ENCODE measurements around the gene PRPF38B. TPM values are rescaled to one million over a fixed set of nuclear protein-coding genes. Genes with fewer than 3 reads are reported as not detected.

The PRPF38B gene
- total and polyA plus RNA-seq, 2 donors (not counting 1 experiment from before 2014, with no cell fraction given) = 17.8 to 28.8 TPM

- H3K9ac ChIP-seq (ENCODE audit: insufficient read depth, low read length) = peak within 1 kb of the TSS; percentile 87
- H3K4me1 ChIP-seq (ENCODE audit: control insufficient read depth, extremely low read depth, insufficient read depth, low read length) = no peaks in the 10 kb centered on the region
- H3K9me3 ChIP-seq (ENCODE audit: control insufficient read depth, insufficient read depth, low read depth, low read length) = no peaks in the 10 kb centered on the region
- H3K27ac ChIP-seq (ENCODE audit: insufficient read depth, low read length) = peak within 1 kb of the TSS; percentile 81
- no peaks in the 10 kb centered on the region for H3K79me2 ChIP-seq (ENCODE audit: control insufficient read depth, insufficient read depth, low read length)
- TF ChIP-seq EZH2 (IDR thresholded peaks at IDR 0.05; ENCODE audit: low read length, missing control alignments) = no peak
- no peak for TF ChIP-seq CTCF (conservative IDR thresholded peaks at IDR 0.05 in 1 of 2, IDR thresholded peaks at IDR 0.05 in 1 of 2; ENCODE audit: low read depth in 1 of 2, low read length in 2 of 2)
- H3K4me2 ChIP-seq (ENCODE audit: extremely low read depth, insufficient read depth, low read length) = peak within 1 kb of the TSS; percentile 83
- DNase-seq (ENCODE audit: low read depth in 2 of 2) = peak; percentile 78 to 79
- H2AFZ ChIP-seq (ENCODE audit: low read length) = peak within 1 kb of the TSS; percentile 91
- peak within 1 kb of the TSS; percentile 39 to 59 (median 44) for H3K4me3 ChIP-seq (replicated peaks in 1 of 4; ENCODE audit: control extremely low read depth in 1 of 4, insufficient read depth in 1 of 4, low read depth in 3 of 4, low read length in 4 of 4)
- H3K36me3 ChIP-seq (ENCODE audit: control insufficient read depth, insufficient read depth, low read length) = no peaks in the 10 kb centered on the region
- no peaks in the 10 kb centered on the region for H3K27me3 ChIP-seq (ENCODE audit: control insufficient read depth, insufficient read depth, low read length)
- H4K20me1 ChIP-seq (ENCODE audit: control insufficient read depth, extremely low read depth, insufficient read depth, low read length) = no peaks in the 10 kb centered on the region
These were observed 31.0 kb upstream of the PRPF38B start, which contains the start of gene HENMT1 for GRCh38 chr1:108661030-108661609. HENMT1 (minus strand) TSS chr1:108661093; CDS start chr1:108659884, 1,209 bp downstream.

- Histone ChIP-seq H3K27ac (ENCODE audit: insufficient read depth, low read length) (no peak overlapping the region), H3K79me2 (ENCODE audit: control insufficient read depth, insufficient read depth, low read length) (no peaks in the 10 kb centered on the region), H2AFZ (ENCODE audit: low read length) (no peak overlapping the region), H3K4me1 (ENCODE audit: control insufficient read depth, extremely low read depth, insufficient read depth, low read length) (no peaks in the 10 kb centered on the region), H4K20me1 (ENCODE audit: control insufficient read depth, extremely low read depth, insufficient read depth, low read length) (no peaks in the 10 kb centered on the region), H3K36me3 (ENCODE audit: control insufficient read depth, insufficient read depth, low read length) (no peaks in the 10 kb centered on the region), H3K4me3 (replicated peaks in 1 of 4; ENCODE audit: control extremely low read depth in 1 of 4, insufficient read depth in 1 of 4, low read depth in 3 of 4, low read length in 4 of 4) (no peak overlapping the region), H3K27me3 (ENCODE audit: control insufficient read depth, insufficient read depth, low read length) (no peaks in the 10 kb centered on the region), H3K9ac (ENCODE audit: insufficient read depth, low read length) (no peak overlapping the region), H3K9me3 (ENCODE audit: control insufficient read depth, insufficient read depth, low read depth, low read length) (no peaks in the 10 kb centered on the region), H3K4me2 (ENCODE audit: extremely low read depth, insufficient read depth, low read length) (no peak overlapping the region)
- peak in 1 of 2 donors; percentile 20 for DNase-seq (ENCODE audit: low read depth in 2 of 2)
- no peak for TF ChIP-seq EZH2 (IDR thresholded peaks at IDR 0.05; ENCODE audit: low read length, missing control alignments)
- TF ChIP-seq CTCF (conservative IDR thresholded peaks at IDR 0.05 in 1 of 2, IDR thresholded peaks at IDR 0.05 in 1 of 2; ENCODE audit: low read depth in 1 of 2, low read length in 2 of 2) = peak in 1 of 2 donors; percentile 6
These were observed 29.0 kb upstream of the PRPF38B start for GRCh38 chr1:108663074-108663473.

- H3K4me1 ChIP-seq (ENCODE audit: control insufficient read depth, extremely low read depth, insufficient read depth, low read length) = no peaks in the 10 kb centered on the region
- no peaks in the 10 kb centered on the region for H3K27me3 ChIP-seq (ENCODE audit: control insufficient read depth, insufficient read depth, low read length)
- no peak overlapping the region for H3K4me3 ChIP-seq (replicated peaks in 1 of 4; ENCODE audit: control extremely low read depth in 1 of 4, insufficient read depth in 1 of 4, low read depth in 3 of 4, low read length in 4 of 4)
- no peaks in the 10 kb centered on the region for H3K9me3 ChIP-seq (ENCODE audit: control insufficient read depth, insufficient read depth, low read depth, low read length)
- H3K36me3 ChIP-seq (ENCODE audit: control insufficient read depth, insufficient read depth, low read length) = no peaks in the 10 kb centered on the region
- DNase-seq (ENCODE audit: low read depth in 2 of 2) = no peak
- no peak overlapping the region for H3K27ac ChIP-seq (ENCODE audit: insufficient read depth, low read length)
- TF ChIP-seq CTCF (conservative IDR thresholded peaks at IDR 0.05 in 1 of 2, IDR thresholded peaks at IDR 0.05 in 1 of 2; ENCODE audit: low read depth in 1 of 2, low read length in 2 of 2) (no peak), EZH2 (IDR thresholded peaks at IDR 0.05; ENCODE audit: low read length, missing control alignments) (no peak)
- H3K4me2 ChIP-seq (ENCODE audit: extremely low read depth, insufficient read depth, low read length) = no peak overlapping the region
- no peaks in the 10 kb centered on the region for H3K79me2 ChIP-seq (ENCODE audit: control insufficient read depth, insufficient read depth, low read length)
- no peaks in the 10 kb centered on the region for H4K20me1 ChIP-seq (ENCODE audit: control insufficient read depth, extremely low read depth, insufficient read depth, low read length)
- no peak overlapping the region for H3K9ac ChIP-seq (ENCODE audit: insufficient read depth, low read length)
- no peak overlapping the region for H2AFZ ChIP-seq (ENCODE audit: low read length)
These were observed 27.6 kb upstream of the PRPF38B start for GRCh38 chr1:108664481-108664880.

Data from fibroblast of lung (primary cell).